Karpas-422 (cell line): ENCODE data around the gene LSP1. TPM values are rescaled to one million over a fixed set of nuclear protein-coding genes. Genes with fewer than 3 reads are reported as not detected.
A peak's percentile ranks its signal among the peaks of the same experiment; 100 is the strongest.

ENCODE experiments used
- DNase-seq: peaks from one replicate; pipeline ENCODE4 v3.0.0-alpha.2; 2015
- H2AFZ ChIP-seq: fragments of 200-600 bp; sonication (generic); 2 replicates; pipeline ENCODE4 v1.6.1; 2014; ENCODE audit warnings: antibody characterized with exemption, low read length, mixed read lengths
- H3K27ac ChIP-seq: fragments of 200-600 bp; sonication (generic); 2 replicates; pipeline ENCODE4 v1.5.1; 2014; ENCODE audit warnings: mild to moderate bottlenecking, low read length, moderate library complexity
- H3K27me3 ChIP-seq: fragments of 200-600 bp; sonication (generic); 2 replicates; pipeline ENCODE4 v1.6.1; 2014; ENCODE audit warnings: low read length, mixed read lengths
- H3K36me3 ChIP-seq: fragments of 200-600 bp; sonication (generic); 2 replicates; pipeline ENCODE4 v1.6.1; 2014; ENCODE audit warnings: low read length, mixed read lengths; ENCODE audit not compliant: insufficient read depth
- H3K4me1 ChIP-seq: fragments of 200-600 bp; sonication (generic); 2 replicates; pipeline ENCODE4 v1.6.1; 2014; ENCODE audit warnings: mild to moderate bottlenecking, low read length, mixed read lengths
- H3K4me2 ChIP-seq: fragments of 200-600 bp; sonication (generic); 2 replicates; pipeline ENCODE4 v1.6.1; 2014; ENCODE audit warnings: low read length, low read depth, mild to moderate bottlenecking; ENCODE audit not compliant: poor library complexity, severe bottlenecking
- H3K4me3 ChIP-seq: fragments of 200-600 bp; sonication (generic); 2 replicates; pipeline ENCODE4 v1.5.1; 2014; ENCODE audit warnings: mild to moderate bottlenecking, antibody characterized with exemption, low read length, mixed read lengths
- H3K79me2 ChIP-seq: fragments of 200-600 bp; sonication (generic); 2 replicates; pipeline ENCODE4 v1.6.1; 2014; ENCODE audit warnings: mild to moderate bottlenecking, low read length, mixed read lengths
- H3K9ac ChIP-seq: fragments of 200-600 bp; sonication (generic); 2 replicates; pipeline ENCODE4 v1.6.0; 2014; ENCODE audit warnings: low read length
- H3K9me2 ChIP-seq: fragments of 200-600 bp; sonication (generic), shearing (Covaris generic); replicated peaks from 2 replicates; pipeline ENCODE4 v1.6.0; 2014; ENCODE audit warnings: mild to moderate bottlenecking, low read length, moderate library complexity; ENCODE audit not compliant: insufficient read depth
- H3K9me3 ChIP-seq: fragments of 300-700, 200-600 bp; sonication (generic); 2 replicates; pipeline ENCODE4 v1.6.1; 2014; ENCODE audit warnings: low read length, mixed read lengths
- H4K20me1 ChIP-seq: fragments of 200-600 bp; sonication (generic); 2 replicates; pipeline ENCODE4 v1.6.1; 2014; ENCODE audit warnings: mild to moderate bottlenecking, antibody characterized with exemption, low read length, low read depth; ENCODE audit not compliant: insufficient read depth
- total RNA-seq: library from RNA; depleted of rRNA; stranded (reverse); fragments of >200 nt; shearing (Covaris generic); gene quantifications from 2 replicates; pipeline ENCODE4 v1.2.3, GENCODE V29; 2014; ENCODE audit warnings: low replicate concordance

The LSP1 gene
- total RNA-seq, 1 experiment from 2014 or later: 46.9 TPM

DNA sequence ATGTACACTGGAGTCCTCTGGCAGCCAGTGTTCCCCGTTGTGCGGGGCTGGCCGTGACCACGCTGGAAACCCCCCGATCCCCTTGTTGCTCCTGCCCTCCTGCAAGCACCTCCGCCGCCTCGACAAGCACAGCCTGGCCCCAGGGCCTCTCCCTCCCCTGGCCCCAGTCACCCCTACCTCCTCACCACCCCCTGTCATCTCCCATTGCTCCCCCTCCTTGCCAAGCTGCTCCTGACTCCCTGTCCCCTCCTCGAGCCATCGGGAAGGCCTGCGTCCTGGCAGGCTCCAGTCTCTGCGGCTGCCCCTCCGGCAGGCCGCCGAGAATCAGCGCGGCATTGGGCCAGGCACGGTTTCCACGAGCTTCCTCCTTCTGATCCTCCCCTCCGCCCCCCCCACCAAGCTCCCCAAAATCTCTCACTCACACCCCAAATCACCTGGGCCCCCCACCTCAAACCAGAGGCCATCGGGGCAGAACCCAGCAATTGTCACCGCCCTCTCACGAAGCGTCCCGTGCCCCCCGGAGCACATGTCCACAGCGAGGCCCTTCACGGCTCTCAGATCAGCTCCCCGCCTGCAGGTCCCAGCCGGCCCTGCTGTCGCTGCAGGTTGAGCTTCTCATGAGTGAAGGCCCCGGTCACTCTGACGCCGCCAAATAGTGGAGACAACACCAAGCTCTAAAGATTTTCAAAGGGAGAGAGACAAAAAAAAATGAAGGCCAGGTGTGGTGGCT is 5.7 kb upstream of the LSP1 start:
- H3K4me2 ChIP-seq: no peak overlapping the region
- H3K79me2 ChIP-seq: no peaks in the 10 kb centered on the region

DNA sequence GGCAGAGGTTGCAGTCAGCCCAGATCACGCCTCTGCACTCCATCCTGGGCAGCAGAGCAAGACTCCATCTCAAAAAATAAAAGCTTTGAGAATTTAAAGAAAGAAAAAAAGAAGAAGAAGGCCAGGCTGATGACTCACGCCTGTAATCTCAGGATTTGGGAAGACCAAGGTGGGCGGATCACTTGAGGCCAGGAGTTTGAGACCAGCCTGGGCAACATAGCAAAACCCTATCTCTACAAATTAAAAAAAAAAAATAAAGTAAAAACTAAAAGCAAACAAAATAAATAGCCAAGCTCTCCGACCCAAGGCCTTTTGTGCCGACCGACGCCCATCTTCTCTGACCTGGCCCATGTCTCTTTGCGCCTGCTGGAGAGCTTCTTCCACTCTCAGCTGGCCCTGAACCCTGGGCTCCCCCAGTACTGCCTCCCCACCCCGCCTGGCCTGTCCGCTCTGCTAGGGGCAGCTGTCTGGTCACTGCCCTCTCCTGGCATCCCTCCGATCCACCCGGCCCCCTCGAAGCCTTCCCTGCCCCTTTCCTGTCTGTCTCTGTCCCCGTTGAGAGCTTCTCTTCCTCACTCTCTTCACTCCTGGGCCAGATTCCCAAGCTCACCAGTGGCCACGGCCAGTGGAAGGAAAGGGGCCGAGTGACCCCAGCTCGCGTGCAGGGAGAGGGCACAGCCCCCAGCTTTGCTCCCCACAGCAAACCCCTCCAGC is 4.8 kb upstream of the LSP1 start:
- no peak overlapping the region for H3K27ac ChIP-seq
- H3K9me2 ChIP-seq: no peaks in the 10 kb centered on the region
- no peaks in the 10 kb centered on the region; the same call in 1 of the 2 replicates for H3K27me3 ChIP-seq

More for the DNA sequence above, 5.7 kb upstream of the LSP1 start:
- H3K9ac ChIP-seq: no peak overlapping the region
- H3K27ac ChIP-seq: no peak overlapping the region
- no peak for DNase-seq
- no peaks in the 10 kb centered on the region for H3K36me3 ChIP-seq
- no peak overlapping the region for H2AFZ ChIP-seq
- no peaks in the 10 kb centered on the region for H4K20me1 ChIP-seq
- H3K9me3 ChIP-seq: no peaks in the 10 kb centered on the region
- peaks cover 28% of the 10 kb centered on the region for H3K4me1 ChIP-seq
- H3K4me3 ChIP-seq: no peak overlapping the region
- H3K27me3 ChIP-seq: no peaks in the 10 kb centered on the region; the same call in 1 of the 2 replicates
- H3K9me2 ChIP-seq: no peaks in the 10 kb centered on the region

DNA sequence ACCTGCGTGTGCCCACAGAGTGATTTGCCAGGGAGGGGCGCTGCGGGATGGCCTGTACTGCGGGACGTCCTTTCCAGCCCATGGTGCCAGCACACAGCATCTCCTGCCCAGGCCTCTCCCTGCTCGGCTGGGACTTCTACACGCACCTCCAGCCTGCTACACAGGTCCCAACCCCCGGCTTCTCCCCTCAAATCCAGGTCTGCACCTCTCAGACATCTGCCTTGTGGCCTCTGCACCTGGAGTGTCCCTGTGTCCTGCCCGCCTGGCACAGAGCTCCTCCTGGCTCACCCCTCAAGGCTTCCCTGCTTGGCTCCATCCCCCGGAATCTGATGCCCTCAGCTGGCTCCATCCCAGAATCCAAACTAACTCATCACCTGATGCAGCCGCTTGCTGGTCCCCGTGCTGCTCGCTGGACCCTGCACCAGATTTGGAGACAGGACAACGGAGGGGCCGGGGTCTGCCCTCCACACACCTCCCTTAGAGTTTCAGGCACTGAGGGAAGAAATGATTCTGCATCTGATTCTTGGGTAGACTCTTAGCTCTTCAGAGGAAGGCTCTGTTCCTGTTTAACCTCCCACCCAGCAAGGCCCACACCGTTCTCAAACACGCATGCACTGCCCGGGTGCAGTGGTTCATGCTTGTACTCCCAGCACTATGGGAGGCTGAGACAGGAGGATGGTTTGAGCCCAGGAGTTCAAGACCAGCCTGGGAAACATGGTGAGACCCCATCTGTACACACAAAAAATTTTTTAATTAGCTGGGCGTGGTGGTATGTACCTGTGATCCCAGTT is 4.0 kb upstream of the LSP1 start:
- H3K9ac ChIP-seq: no peak overlapping the region
- no peak overlapping the region for H2AFZ ChIP-seq
- H3K27me3 ChIP-seq: no peaks in the 10 kb centered on the region; the same call in 1 of the 2 replicates
- no peaks in the 10 kb centered on the region for H3K9me2 ChIP-seq
- H3K9me3 ChIP-seq: no peaks in the 10 kb centered on the region
- H3K4me1 ChIP-seq: peaks cover 45% of the 10 kb centered on the region
- H4K20me1 ChIP-seq: no peaks in the 10 kb centered on the region
- no peak overlapping the region for H3K27ac ChIP-seq
- DNase-seq: no peak
- no peaks in the 10 kb centered on the region for H3K36me3 ChIP-seq
- H3K4me2 ChIP-seq: no peak overlapping the region
- H3K79me2 ChIP-seq: no peaks in the 10 kb centered on the region
- no peak overlapping the region for H3K4me3 ChIP-seq

More for the DNA sequence above, 4.8 kb upstream of the LSP1 start:
- Histone ChIP-seq H3K4me1 (peaks cover 38% of the 10 kb centered on the region), H3K79me2 (no peaks in the 10 kb centered on the region), H3K4me2 (no peak overlapping the region), H3K36me3 (no peaks in the 10 kb centered on the region), H4K20me1 (no peaks in the 10 kb centered on the region), H3K9ac (no peak overlapping the region), H2AFZ (no peak overlapping the region), H3K9me3 (no peaks in the 10 kb centered on the region), H3K4me3 (no peak overlapping the region)
- DNase-seq: no peak

DNA sequence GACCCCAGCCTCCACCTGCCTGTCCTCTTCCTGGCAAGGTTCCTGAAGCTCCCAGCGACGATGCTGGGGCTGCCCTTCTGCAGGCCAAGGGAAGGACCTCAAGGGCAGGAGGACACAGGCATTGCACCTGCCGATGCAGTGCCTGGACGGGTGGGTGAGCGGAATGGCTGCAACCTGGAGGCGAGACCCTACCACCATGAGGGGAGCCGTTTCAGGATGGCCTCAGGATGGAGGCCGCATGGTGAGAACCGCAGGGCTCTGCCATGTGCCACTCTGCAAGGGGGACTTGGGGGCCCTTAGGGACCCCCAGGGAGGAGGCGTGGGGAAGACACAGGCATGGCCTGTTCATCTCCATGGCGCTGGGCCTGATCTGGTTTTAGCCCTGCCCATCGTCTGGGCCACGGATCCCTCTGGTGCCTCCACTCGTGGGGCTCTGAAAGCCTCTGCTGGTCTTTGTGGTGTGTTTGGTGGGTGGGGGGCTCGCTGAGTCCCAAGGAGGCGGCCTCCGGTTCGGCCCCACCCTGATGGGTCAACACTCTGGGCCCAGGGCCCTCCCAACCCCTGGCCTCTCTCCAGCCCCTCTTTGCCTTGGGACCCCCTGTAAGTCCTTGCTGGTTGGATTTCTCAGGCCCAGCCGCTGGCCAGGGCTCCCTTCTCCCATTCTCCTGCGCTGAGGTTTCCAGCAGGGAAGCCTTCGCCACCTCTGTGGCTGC is 1.3 kb upstream of the LSP1 start:
- H3K4me2 ChIP-seq: peak overlapping the region; percentile 91
- peak overlapping the region; percentile 83 for H3K9ac ChIP-seq
- H3K36me3 ChIP-seq: no peaks in the 10 kb centered on the region
- peak overlapping the region; percentile 89 for H3K27ac ChIP-seq
- peak overlapping the region; percentile 79; the same call in 1 of the 2 replicates for H3K4me3 ChIP-seq
- no peaks in the 10 kb centered on the region for H3K9me3 ChIP-seq
- H3K9me2 ChIP-seq: no peaks in the 10 kb centered on the region
- DNase-seq: no peak
- H2AFZ ChIP-seq: no peak overlapping the region
- H3K4me1 ChIP-seq: peaks cover 60% of the 10 kb centered on the region
- H3K27me3 ChIP-seq: no peaks in the 10 kb centered on the region
- peaks cover 25% of the 10 kb centered on the region for H4K20me1 ChIP-seq
- no peaks in the 10 kb centered on the region for H3K79me2 ChIP-seq

DNA sequence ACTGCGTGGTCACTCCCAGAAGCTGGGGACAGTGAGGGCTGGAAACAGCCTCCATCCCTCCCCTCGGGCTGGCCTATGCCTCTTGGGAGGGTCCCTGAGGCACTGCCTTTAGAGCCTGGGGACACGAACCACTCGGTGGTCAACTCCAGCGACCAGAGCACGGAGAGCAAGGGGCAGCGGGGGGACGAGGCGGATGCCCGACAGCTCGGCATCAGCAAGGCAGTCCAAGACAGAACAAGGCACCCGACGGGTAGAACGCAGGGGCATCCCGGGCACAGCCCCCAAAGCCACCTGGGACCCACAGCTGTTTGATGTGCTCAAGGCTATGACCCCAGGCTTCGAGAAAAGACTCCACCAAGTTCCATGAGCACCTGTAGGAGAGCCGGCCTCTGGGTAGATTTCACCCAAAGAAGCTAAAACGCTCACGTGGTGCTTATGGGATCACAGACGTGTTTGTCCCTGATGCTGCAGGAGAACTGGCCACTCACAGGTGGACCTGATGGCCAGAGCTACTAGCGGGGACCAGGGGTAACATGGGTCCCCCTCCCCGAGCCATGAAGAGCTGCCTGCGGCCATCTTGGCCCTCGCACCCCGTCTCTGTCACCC is 510 bp upstream of the LSP1 start:
- H2AFZ ChIP-seq: peak overlapping the region; percentile 19; the same call in 1 of the 2 replicates
- no peaks in the 10 kb centered on the region for H3K36me3 ChIP-seq
- H3K79me2 ChIP-seq: no peaks in the 10 kb centered on the region
- H3K27me3 ChIP-seq: no peaks in the 10 kb centered on the region
- H3K4me1 ChIP-seq: peaks cover 60% of the 10 kb centered on the region
- no peak for DNase-seq
- no peaks in the 10 kb centered on the region for H3K9me2 ChIP-seq
- peak overlapping the region; percentile 91 for H3K4me2 ChIP-seq
- no peaks in the 10 kb centered on the region for H3K9me3 ChIP-seq
- peak overlapping the region; percentile 89 for H3K27ac ChIP-seq
- H4K20me1 ChIP-seq: peaks cover 32% of the 10 kb centered on the region
- H3K9ac ChIP-seq: peak overlapping the region; percentile 83
- H3K4me3 ChIP-seq: peak overlapping the region; percentile 79

DNA sequence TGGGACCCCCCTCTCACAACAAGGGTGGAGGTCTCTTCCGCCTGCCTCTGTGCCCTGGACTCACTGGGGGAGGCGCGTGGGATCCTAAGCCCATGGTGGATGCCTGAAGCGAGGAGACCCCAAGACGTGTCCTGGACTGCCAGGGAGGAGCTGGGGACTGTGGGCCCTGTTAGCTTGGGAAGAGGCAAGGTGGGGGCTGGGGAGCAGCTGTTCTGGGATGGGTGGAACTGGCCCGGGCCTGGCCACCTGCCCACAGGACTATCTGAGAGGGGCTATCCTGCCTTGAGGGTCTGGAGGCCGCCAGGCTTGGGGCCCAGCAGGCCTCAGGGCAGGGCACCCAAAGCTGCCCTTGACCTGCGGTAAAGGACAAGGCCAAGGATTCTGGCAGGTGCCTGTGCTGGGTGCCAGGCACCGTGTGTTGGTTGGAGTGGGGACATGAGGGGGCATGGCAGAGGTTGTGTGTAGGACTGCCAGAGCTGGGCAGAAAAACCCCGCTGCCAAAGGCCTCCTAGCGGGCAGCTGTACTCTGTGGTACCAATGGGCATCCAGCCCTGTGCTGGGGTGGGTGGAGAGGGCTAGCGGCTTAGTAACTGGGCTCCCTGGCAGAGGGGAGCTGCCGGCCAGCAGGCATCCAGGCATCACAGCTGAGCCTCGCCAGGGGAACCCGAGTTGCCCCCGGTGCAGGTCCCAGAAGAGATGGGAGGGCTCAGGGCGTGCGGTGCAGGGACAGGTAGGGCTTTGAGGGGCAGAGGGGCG is 670 bp downstream of the LSP1 start:
- no peaks in the 10 kb centered on the region for H3K9me3 ChIP-seq
- no peaks in the 10 kb centered on the region for H3K36me3 ChIP-seq
- peak overlapping the region; percentile 19; the same call in 1 of the 2 replicates for H2AFZ ChIP-seq
- peak overlapping the region; percentile 89 for H3K27ac ChIP-seq
- H3K9ac ChIP-seq: peak overlapping the region; percentile 83
- H4K20me1 ChIP-seq: peaks cover 39% of the 10 kb centered on the region
- no peaks in the 10 kb centered on the region for H3K9me2 ChIP-seq
- peak overlapping the region; percentile 91 for H3K4me2 ChIP-seq
- H3K4me1 ChIP-seq: peaks cover 60% of the 10 kb centered on the region
- no peaks in the 10 kb centered on the region for H3K79me2 ChIP-seq
- H3K27me3 ChIP-seq: no peaks in the 10 kb centered on the region
- DNase-seq: peak; percentile 55
- peak overlapping the region; percentile 79 for H3K4me3 ChIP-seq
